HCEC 1CT (cell line): Measurements from ENCODE around the gene NLRC5.

Experiments
- DNase-seq: peaks from one replicate; pipeline ENCODE4 v3.0.0-alpha.2; 2017

NLRC5 gene

GRCh38 chr16:57026778-57027062 lies 37.4 kb downstream of the NLRC5 start:
- no peak for DNase-seq

GRCh38 chr16:57027067-57027466 lies 37.7 kb downstream of the NLRC5 start:
- no peak for DNase-seq

GRCh38 chr16:57028086-57028485 lies 38.7 kb downstream of the NLRC5 start:
- DNase-seq = no peak

- no peak for DNase-seq
Measured at GRCh38 chr16:57029161-57030160, 40.1 kb downstream of the NLRC5 start.

GRCh38 chr16:57030346-57030902 lies 41.1 kb downstream of the NLRC5 start:
- no peak for DNase-seq

GRCh38 chr16:57031156-57031555 lies 41.8 kb downstream of the NLRC5 start:
- no peak for DNase-seq

- no peak for DNase-seq
Measured at GRCh38 chr16:57032346-57032745, 43.0 kb downstream of the NLRC5 start.

- no peak for DNase-seq
Measured at GRCh38 chr16:57032931-57033330, 43.6 kb downstream of the NLRC5 start.

- DNase-seq = no peak
Measured at GRCh38 chr16:57036315-57036714, 47.0 kb downstream of the NLRC5 start.

- DNase-seq = no peak
Measured at GRCh38 chr16:57036945-57037344, 47.6 kb downstream of the NLRC5 start.

GRCh38 chr16:57038166-57038565 lies 48.8 kb downstream of the NLRC5 start:
- DNase-seq = peak; percentile 79

GRCh38 chr16:57039148-57039812 lies 49.9 kb downstream of the NLRC5 start:
- peak; percentile 86 for DNase-seq

GRCh38 chr16:57041182-57042156 lies 52.1 kb downstream of the NLRC5 start:
- DNase-seq = no peak

- no peak for DNase-seq
Measured at GRCh38 chr16:57042157-57043111, 53.1 kb downstream of the NLRC5 start.

GRCh38 chr16:57043248-57043647 lies 53.9 kb downstream of the NLRC5 start:
- DNase-seq = no peak

- DNase-seq = no peak
Measured at GRCh38 chr16:57044931-57045693, 55.8 kb downstream of the NLRC5 start.

GRCh38 chr16:57045694-57046381 lies 56.5 kb downstream of the NLRC5 start:
- DNase-seq = peak; percentile 33

GRCh38 chr16:57048095-57048494 lies 58.7 kb downstream of the NLRC5 start:
- DNase-seq = no peak

- DNase-seq = no peak
Measured at GRCh38 chr16:57049678-57050077, 60.3 kb downstream of the NLRC5 start.

- no peak for DNase-seq
Measured at GRCh38 chr16:57051696-57052228, 62.4 kb downstream of the NLRC5 start.
